ENCODE results near the gene GIMD1.

Gene GIMD1

GRCh38 chr4:106312377-106312776 lies 56.2 kb downstream of the GIMD1 start:
- no peak for DNase-seq
